Stomach (tissue), 4 donors: ENCODE data around the gene PLXNA1.

Experiments used
- EP300 ChIP-seq: sonication (generic); formaldehyde crosslinking; IDR thresholded peaks from one replicate; pipeline ENCODE4 v1.6.1; 2017; ENCODE audit warnings: antibody characterized with exemption
- POLR2AphosphoS5 ChIP-seq, 3 donors: sonication (generic); formaldehyde crosslinking; IDR thresholded peaks; one replicate each; pipeline ENCODE4 v1.6.1; 2016; ENCODE audit warnings: antibody characterized with exemption in 3 of 3
- TF ChIP-seq, protein P1 (sequence below), 7 experiments: fragments of 450-650 bp in 4 of 7; fragments of 200-600 bp in 3 of 7; sonication (generic) in 3 of 7; IDR thresholded peaks; one replicate each; pipeline ENCODE4 v1.5.1; 2016 to 2019; ENCODE audit warnings: antibody characterized with exemption in 7 of 7, control low read depth in 2 of 7, mild to moderate bottlenecking in 1 of 7

DNA sequence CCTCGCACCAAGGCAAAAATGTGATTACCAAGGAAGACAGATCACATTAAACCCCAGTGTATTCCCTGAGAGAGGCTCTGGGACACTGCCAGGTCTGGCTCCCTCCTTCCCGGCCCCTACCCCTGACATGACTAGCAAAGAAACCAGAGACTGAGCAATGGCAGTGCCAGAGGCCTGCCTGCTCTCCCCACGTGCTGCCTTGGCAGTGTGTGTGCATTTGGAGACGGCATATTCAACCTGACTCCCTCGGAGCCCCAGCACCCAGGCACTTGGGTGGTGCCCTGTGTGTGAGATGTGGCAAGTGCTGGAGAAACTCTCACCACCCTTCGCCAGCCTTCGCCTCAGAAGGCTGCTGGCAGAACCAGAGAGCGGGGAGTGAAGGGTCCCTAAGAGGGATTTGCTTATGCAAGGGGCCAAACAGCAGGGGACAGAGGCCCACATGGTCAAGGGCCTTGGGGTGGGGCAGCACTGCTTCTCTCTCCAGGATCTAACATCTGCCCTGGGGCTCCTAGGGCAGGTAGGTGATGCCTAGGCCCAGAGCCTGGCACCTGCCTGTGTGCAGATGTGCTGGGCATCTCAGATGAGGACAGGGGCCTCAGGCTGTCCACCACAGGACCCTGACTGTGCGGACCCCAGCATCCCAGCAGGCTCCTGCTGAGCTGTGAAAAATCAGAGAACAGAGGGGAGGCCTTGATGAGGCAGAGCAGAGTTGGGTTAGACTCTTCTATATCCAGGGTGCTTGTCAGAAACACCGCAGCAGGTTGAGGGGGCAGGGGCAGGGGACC lies 23.6 kb upstream of the PLXNA1 start:
- TF ChIP-seq, protein P1, sequence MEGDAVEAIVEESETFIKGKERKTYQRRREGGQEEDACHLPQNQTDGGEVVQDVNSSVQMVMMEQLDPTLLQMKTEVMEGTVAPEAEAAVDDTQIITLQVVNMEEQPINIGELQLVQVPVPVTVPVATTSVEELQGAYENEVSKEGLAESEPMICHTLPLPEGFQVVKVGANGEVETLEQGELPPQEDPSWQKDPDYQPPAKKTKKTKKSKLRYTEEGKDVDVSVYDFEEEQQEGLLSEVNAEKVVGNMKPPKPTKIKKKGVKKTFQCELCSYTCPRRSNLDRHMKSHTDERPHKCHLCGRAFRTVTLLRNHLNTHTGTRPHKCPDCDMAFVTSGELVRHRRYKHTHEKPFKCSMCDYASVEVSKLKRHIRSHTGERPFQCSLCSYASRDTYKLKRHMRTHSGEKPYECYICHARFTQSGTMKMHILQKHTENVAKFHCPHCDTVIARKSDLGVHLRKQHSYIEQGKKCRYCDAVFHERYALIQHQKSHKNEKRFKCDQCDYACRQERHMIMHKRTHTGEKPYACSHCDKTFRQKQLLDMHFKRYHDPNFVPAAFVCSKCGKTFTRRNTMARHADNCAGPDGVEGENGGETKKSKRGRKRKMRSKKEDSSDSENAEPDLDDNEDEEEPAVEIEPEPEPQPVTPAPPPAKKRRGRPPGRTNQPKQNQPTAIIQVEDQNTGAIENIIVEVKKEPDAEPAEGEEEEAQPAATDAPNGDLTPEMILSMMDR (IDR thresholded peaks at IDR 0.05): no peak
- TF ChIP-seq POLR2AphosphoS5 (IDR thresholded peaks at IDR 0.05) (no peak), EP300 (no peak)
